ENCODE results near the gene LIPA.

DNA sequence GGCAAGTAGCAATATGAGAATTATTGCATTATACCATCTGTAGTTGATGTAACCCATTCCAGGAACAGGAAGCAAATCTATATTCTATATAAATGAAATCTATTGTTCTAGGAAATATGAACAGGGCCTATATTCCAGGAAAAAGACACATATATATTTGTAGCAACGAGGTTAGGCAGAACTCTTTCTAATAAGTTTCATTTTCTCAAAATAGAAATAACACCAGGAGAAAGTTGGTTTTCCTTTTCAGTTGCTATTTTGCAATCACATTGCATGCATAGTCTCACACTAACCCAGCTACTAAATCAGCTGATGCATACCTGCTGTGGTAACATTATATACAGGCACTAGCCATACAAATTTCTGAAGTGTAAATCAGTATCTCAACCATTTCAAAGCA is 44.0 kb upstream of the LIPA start:
- TF ChIP-seq, protein P1, sequence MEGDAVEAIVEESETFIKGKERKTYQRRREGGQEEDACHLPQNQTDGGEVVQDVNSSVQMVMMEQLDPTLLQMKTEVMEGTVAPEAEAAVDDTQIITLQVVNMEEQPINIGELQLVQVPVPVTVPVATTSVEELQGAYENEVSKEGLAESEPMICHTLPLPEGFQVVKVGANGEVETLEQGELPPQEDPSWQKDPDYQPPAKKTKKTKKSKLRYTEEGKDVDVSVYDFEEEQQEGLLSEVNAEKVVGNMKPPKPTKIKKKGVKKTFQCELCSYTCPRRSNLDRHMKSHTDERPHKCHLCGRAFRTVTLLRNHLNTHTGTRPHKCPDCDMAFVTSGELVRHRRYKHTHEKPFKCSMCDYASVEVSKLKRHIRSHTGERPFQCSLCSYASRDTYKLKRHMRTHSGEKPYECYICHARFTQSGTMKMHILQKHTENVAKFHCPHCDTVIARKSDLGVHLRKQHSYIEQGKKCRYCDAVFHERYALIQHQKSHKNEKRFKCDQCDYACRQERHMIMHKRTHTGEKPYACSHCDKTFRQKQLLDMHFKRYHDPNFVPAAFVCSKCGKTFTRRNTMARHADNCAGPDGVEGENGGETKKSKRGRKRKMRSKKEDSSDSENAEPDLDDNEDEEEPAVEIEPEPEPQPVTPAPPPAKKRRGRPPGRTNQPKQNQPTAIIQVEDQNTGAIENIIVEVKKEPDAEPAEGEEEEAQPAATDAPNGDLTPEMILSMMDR (conservative IDR thresholded peaks at IDR 0.05; ENCODE audit: low read length): no peak
- no peak for TF ChIP-seq EZH2phosphoT487 (IDR thresholded peaks at IDR 0.05; ENCODE audit: borderline replicate concordance, low read depth, low read length)
